ENCODE data around the gene PRDM4. TPM values are rescaled to one million over a fixed set of nuclear protein-coding genes. Genes with fewer than 3 reads are reported as not detected.

PRDM4 gene
- total and polyA plus RNA-seq, 2 donors = 10.5 to 12.8 TPM

DNA sequence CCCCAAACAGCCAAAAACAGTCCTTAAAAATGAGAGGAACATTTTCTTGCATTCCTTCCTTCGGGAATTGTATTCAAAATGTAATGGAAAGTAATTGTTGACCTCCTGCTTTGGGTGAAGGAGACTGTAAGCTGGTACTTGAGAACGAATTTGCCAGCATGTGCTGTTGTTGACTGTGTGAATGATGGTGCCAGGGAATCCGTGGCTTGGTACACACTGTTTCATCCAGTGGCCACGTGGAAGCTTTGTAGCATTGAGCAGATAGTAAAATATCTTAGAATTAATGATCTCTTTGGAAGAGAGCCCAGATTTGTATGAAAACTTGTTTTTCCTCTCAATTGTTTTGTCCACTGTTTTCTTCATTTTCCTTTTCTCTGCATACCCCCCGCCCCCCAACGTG is 15.2 kb upstream of the PRDM4 start:
- no peak overlapping the region for H3K4me3 ChIP-seq (ENCODE audit: low read length in 2 of 2)
- no peaks in the 10 kb centered on the region for H3K36me3 ChIP-seq (ENCODE audit: control insufficient read depth in 2 of 2, insufficient read depth in 2 of 2, low read length in 1 of 2)
- no peaks in the 10 kb centered on the region for H3K9me3 ChIP-seq (ENCODE audit: control insufficient read depth in 2 of 2, insufficient read depth in 1 of 2, low read length in 1 of 2)
- 60% methylated on average over 6 of the region's 6 CpGs for WGBS
- DNase-seq (ENCODE audit: low read depth in 6 of 9, low spot score in 9 of 9) = no peak
- H3K27me3 ChIP-seq (ENCODE audit: control insufficient read depth in 2 of 2, insufficient read depth in 1 of 2, low read length in 1 of 2) = peaks cover 31 to 72% of the 10 kb centered on the region in 2 donors
- H3K27ac ChIP-seq (ENCODE audit: low read depth in 1 of 2, low read length in 1 of 2) = no peak overlapping the region
- H3K4me1 ChIP-seq (ENCODE audit: control insufficient read depth in 2 of 2, insufficient read depth in 2 of 2, low read length in 2 of 2) = peaks cover 9 to 10% of the 10 kb centered on the region in 2 donors

DNA sequence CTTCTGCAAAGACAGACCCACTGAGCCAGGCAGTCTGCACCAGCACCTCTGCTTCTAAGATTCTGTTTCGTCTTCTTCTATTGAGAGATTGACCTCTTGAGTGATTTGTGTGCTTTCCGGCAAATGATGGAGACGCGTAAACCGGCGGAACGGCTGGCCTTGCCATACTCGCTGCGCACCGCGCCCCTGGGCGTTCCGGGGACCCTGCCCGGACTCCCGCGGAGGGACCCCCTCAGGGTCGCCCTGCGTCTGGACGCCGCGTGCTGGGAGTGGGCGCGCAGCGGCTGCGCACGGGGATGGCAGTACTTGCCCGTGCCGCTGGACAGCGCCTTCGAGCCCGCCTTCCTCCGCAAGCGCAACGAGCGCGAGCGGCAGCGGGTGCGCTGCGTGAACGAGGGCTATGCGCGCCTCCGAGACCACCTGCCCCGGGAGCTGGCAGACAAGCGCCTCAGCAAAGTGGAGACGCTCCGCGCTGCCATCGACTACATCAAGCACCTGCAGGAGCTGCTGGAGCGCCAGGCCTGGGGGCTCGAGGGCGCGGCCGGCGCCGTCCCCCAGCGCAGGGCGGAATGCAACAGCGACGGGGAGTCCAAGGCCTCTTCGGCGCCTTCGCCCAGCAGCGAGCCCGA is 14.3 kb upstream of the PRDM4 start:
- peaks cover 9 to 10% of the 10 kb centered on the region in 2 donors for H3K4me1 ChIP-seq (ENCODE audit: control insufficient read depth in 2 of 2, insufficient read depth in 2 of 2, low read length in 2 of 2)
- H3K9me3 ChIP-seq (ENCODE audit: control insufficient read depth in 2 of 2, insufficient read depth in 1 of 2, low read length in 1 of 2) = no peaks in the 10 kb centered on the region
- peak overlapping the region in 1 of 2 donors; percentile 26 for H3K4me3 ChIP-seq (ENCODE audit: low read length in 2 of 2)
- WGBS = 3% methylated on average over 66 of the region's 66 CpGs
- H3K36me3 ChIP-seq (ENCODE audit: control insufficient read depth in 2 of 2, insufficient read depth in 2 of 2, low read length in 1 of 2) = no peaks in the 10 kb centered on the region
- peak in 3 of 9 donors; percentile 32 to 56 (median 44) for DNase-seq (ENCODE audit: low read depth in 6 of 9, low spot score in 9 of 9)
- H3K27ac ChIP-seq (ENCODE audit: low read depth in 1 of 2, low read length in 1 of 2) = no peak overlapping the region
- peaks cover 31 to 72% of the 10 kb centered on the region in 2 donors for H3K27me3 ChIP-seq (ENCODE audit: control insufficient read depth in 2 of 2, insufficient read depth in 1 of 2, low read length in 1 of 2)

DNA sequence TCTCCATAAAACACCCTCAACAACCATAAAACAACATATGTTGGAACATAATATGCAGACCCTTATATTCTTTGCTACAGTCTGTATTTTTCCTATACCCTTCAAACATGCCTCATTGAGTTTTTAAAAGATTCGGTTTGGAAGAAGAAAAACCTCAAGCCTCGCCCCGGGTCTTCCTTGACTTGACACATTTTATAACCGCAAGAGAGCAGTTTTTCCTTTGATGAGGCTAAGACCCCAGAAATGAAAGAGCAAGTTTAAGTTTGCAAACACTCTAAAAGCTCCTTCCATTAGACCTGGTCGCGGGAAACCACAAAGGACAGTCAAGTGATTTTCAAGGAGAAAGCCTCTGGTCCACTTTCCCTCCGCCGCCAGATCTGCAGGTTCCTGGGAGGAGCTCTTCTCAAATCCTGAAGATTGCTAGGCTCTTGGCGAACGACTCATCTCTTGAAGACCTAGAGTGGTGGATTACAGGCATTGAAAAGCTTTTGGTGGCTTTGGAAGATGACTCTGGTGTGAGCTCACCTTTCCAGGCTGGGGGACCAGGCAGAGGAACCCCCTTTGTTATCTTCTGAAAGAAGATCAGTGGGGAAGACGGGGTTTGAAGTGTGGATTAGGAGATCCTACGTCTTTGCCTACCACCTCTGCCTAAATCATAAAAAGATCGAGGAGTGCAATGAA is 13.6 kb upstream of the PRDM4 start, which contains the start of gene ASCL4:
TSS of gene ASCL4 (plus strand) at position 356 of the 681 bp plus-strand sequence. CDS start 515 bp downstream, outside the sequence.
- peak within 1 kb of the TSS in 1 of 2 donors; percentile 26 for H3K4me3 ChIP-seq (ENCODE audit: low read length in 2 of 2)
- no peaks in the 10 kb centered on the region for H3K9me3 ChIP-seq (ENCODE audit: control insufficient read depth in 2 of 2, insufficient read depth in 1 of 2, low read length in 1 of 2)
- peaks cover 31 to 69% of the 10 kb centered on the region in 2 donors for H3K27me3 ChIP-seq (ENCODE audit: control insufficient read depth in 2 of 2, insufficient read depth in 1 of 2, low read length in 1 of 2)
- 17% methylated on average over 13 of the region's 13 CpGs for WGBS
- peaks cover 9 to 10% of the 10 kb centered on the region in 2 donors for H3K4me1 ChIP-seq (ENCODE audit: control insufficient read depth in 2 of 2, insufficient read depth in 2 of 2, low read length in 2 of 2)
- no peak within 1 kb of the TSS for H3K27ac ChIP-seq (ENCODE audit: low read depth in 1 of 2, low read length in 1 of 2)
- H3K36me3 ChIP-seq (ENCODE audit: control insufficient read depth in 2 of 2, insufficient read depth in 2 of 2, low read length in 1 of 2) = no peaks in the 10 kb centered on the region
- peak in 2 of 9 donors; percentile 31 to 69 for DNase-seq (ENCODE audit: low read depth in 6 of 9, low spot score in 9 of 9)

DNA sequence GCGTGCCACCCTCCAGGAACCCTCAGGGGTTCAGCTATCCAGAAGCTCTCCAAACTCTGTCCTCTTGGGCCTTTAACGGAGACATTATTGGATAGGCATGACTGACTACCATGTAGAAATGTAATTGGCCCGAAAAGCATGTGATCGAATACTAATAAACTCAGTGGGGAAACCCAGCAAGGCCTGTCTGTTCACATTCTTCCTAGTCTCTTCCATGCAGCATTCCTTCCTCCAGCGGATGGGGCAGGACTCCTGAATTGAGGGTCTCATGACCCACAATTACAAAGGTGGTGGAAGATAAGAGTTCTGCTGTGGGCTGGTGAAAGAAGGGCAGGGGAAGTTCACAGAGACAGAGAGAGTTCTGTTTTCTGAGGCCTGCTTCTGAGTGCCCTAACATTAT is 6.5 kb upstream of the PRDM4 start:
- Histone ChIP-seq H3K27me3 (ENCODE audit: control insufficient read depth in 2 of 2, insufficient read depth in 1 of 2, low read length in 1 of 2) (peaks cover 2 to 12% of the 10 kb centered on the region in 2 donors), H3K4me1 (ENCODE audit: control insufficient read depth in 2 of 2, insufficient read depth in 2 of 2, low read length in 2 of 2) (no peaks in the 10 kb centered on the region), H3K9me3 (ENCODE audit: control insufficient read depth in 2 of 2, insufficient read depth in 1 of 2, low read length in 1 of 2) (no peaks in the 10 kb centered on the region), H3K27ac (ENCODE audit: low read depth in 1 of 2, low read length in 1 of 2) (no peak overlapping the region), H3K4me3 (ENCODE audit: low read length in 2 of 2) (no peak overlapping the region), H3K36me3 (ENCODE audit: control insufficient read depth in 2 of 2, insufficient read depth in 2 of 2, low read length in 1 of 2) (no peaks in the 10 kb centered on the region)
- DNase-seq (ENCODE audit: low read depth in 6 of 9, low spot score in 9 of 9) = no peak
- 97% methylated on average over 5 of the region's 5 CpGs for WGBS

DNA sequence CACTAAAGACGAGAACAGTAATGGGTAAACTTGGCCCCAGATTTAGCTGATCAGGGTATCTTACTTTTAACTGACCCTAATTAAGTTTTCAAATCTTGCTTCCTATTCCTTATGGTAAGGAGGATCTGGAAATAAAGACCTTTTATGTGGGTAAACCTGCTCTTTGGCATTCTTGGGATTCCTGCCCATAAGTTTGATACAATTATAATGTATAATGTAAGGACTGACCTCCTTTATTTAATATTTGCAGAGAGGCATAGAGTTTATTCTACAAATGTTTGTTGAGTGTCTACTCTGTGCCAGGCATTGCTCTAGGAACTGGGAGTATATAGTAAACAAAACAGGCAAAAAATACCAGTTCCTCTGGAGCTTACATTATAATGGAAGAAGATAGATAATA is 4.4 kb upstream of the PRDM4 start:
- WGBS = 95% methylated on average over 1 of the region's 1 CpG
- Histone ChIP-seq H3K4me3 (ENCODE audit: low read length in 2 of 2) (no peak overlapping the region), H3K36me3 (ENCODE audit: control insufficient read depth in 2 of 2, insufficient read depth in 2 of 2, low read length in 1 of 2) (no peaks in the 10 kb centered on the region), H3K9me3 (ENCODE audit: control insufficient read depth in 2 of 2, insufficient read depth in 1 of 2, low read length in 1 of 2) (no peaks in the 10 kb centered on the region), H3K4me1 (ENCODE audit: control insufficient read depth in 2 of 2, insufficient read depth in 2 of 2, low read length in 2 of 2) (peaks cover 2 to 7% of the 10 kb centered on the region in 2 donors), H3K27ac (ENCODE audit: low read depth in 1 of 2, low read length in 1 of 2) (no peak overlapping the region), H3K27me3 (ENCODE audit: control insufficient read depth in 2 of 2, insufficient read depth in 1 of 2, low read length in 1 of 2) (peaks cover 2 to 16% of the 10 kb centered on the region in 2 donors)
- no peak for DNase-seq (ENCODE audit: low read depth in 6 of 9, low spot score in 9 of 9)

DNA sequence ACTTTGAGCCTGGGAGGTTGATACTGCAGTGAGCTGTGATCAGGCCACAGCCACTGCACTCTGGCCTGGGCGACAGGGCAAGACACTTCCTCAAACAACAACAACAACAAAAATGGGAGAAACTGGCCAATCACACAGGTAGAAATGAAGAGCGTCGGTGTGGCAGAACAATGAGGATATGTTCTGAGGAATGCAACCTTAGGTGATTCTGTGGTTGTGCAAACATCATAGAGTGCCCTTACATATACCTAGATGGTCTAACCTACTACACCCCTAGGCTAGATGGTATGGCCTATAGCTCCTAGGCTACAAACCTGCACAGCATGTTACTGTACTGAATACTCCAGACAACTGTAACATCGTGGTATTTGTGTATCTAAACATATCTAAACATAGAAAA is 3.7 kb upstream of the PRDM4 start:
- Histone ChIP-seq H3K4me3 (ENCODE audit: low read length in 2 of 2) (no peak overlapping the region), H3K27ac (ENCODE audit: low read depth in 1 of 2, low read length in 1 of 2) (no peak overlapping the region), H3K36me3 (ENCODE audit: control insufficient read depth in 2 of 2, insufficient read depth in 2 of 2, low read length in 1 of 2) (no peaks in the 10 kb centered on the region), H3K9me3 (ENCODE audit: control insufficient read depth in 2 of 2, insufficient read depth in 1 of 2, low read length in 1 of 2) (no peaks in the 10 kb centered on the region), H3K27me3 (ENCODE audit: control insufficient read depth in 2 of 2, insufficient read depth in 1 of 2, low read length in 1 of 2) (peaks cover 2 to 16% of the 10 kb centered on the region in 2 donors), H3K4me1 (ENCODE audit: control insufficient read depth in 2 of 2, insufficient read depth in 2 of 2, low read length in 2 of 2) (peaks cover 6 to 13% of the 10 kb centered on the region in 2 donors)
- WGBS = 89% methylated on average over 4 of the region's 4 CpGs
- no peak for DNase-seq (ENCODE audit: low read depth in 6 of 9, low spot score in 9 of 9)

DNA sequence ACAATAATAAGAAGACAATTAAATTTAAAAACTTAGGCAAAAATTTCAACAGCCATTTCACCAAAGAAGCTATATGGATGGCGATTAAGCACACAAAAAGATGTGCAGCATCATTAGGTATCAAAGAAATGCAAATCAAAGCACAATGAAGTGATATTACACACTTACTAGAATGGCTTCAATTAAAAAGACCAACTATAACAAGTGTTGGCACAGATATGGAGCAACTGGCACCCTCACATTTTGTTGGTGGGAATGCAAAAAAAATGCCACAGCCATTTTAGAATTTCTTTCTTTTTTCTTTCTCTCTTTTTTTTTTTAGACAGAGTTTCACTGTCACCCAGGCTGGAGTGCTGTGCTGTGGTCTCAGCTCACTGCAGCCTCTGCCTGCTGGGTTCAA is 1.9 kb upstream of the PRDM4 start:
- H3K27me3 ChIP-seq (ENCODE audit: control insufficient read depth in 2 of 2, insufficient read depth in 1 of 2, low read length in 1 of 2) = peaks cover 0 to 12% of the 10 kb centered on the region in 2 donors
- H3K9me3 ChIP-seq (ENCODE audit: control insufficient read depth in 2 of 2, insufficient read depth in 1 of 2, low read length in 1 of 2) = no peaks in the 10 kb centered on the region
- H3K4me3 ChIP-seq (ENCODE audit: low read length in 2 of 2) = no peak overlapping the region
- H3K4me1 ChIP-seq (ENCODE audit: control insufficient read depth in 2 of 2, insufficient read depth in 2 of 2, low read length in 2 of 2) = peaks cover 13 to 14% of the 10 kb centered on the region in 2 donors
- 94% methylated on average over 1 of the region's 1 CpG for WGBS
- DNase-seq (ENCODE audit: low read depth in 6 of 9, low spot score in 9 of 9) = no peak
- no peak overlapping the region for H3K27ac ChIP-seq (ENCODE audit: low read depth in 1 of 2, low read length in 1 of 2)
- no peaks in the 10 kb centered on the region for H3K36me3 ChIP-seq (ENCODE audit: control insufficient read depth in 2 of 2, insufficient read depth in 2 of 2, low read length in 1 of 2)

DNA sequence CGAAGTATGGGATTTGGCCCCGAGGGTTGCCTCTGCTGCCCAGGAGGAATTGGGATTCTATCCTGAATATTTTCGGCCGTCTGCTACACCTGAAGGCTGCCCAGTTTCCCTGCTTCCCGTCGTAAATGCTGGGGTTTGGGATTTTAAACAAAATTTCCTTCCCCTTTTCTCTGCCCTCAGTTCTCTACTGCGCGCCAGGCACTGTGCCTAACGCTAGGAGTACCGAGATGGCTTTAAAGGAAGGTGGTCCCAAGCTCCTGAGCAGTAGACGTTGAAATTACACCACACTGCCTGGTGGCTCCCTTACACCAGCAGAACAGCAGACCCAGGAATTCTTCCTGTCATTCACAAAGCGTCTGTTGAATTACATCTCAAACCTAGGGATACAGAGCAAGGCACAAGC is 566 bp upstream of the PRDM4 start:
- no peak for DNase-seq (ENCODE audit: low read depth in 6 of 9, low spot score in 9 of 9)
- WGBS = 5% methylated on average over 12 of the region's 12 CpGs
- H3K27ac ChIP-seq (ENCODE audit: low read depth in 1 of 2, low read length in 1 of 2) = no peak overlapping the region

DNA sequence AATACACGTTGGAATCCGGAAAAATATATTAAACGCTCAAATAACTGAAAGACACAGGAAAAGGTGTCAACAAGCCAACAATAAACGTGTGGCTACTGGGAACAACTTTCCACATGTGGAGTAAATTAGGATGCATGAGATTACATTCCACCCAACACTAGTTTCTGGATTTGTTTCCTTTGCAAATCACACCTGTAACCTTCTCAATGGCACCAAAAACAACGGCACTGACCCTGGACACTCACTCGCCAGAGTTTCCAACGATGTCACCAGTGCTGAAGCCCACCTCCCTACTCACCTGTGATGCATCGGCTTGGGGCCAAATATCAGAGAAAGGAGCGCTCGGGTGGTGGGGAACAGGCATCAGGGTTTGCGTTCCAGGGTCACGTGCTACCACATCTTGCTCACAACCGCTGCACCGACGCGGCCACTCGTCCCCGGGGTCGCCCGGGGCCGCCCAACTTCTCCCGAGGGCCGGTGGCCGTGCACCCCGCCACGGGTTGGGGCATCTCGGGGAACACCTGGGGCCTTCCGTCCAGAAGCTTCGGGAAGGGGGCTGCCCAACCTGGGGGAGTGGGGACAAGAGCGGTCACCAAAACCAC is 629 bp downstream of the PRDM4 start:
- H3K27ac ChIP-seq (ENCODE audit: low read depth in 1 of 2, low read length in 1 of 2) = peak overlapping the region in 1 of 2 donors; percentile 53

More for the DNA sequence above, 566 bp upstream of the PRDM4 start:
- Histone ChIP-seq H3K9me3 (ENCODE audit: control insufficient read depth in 2 of 2, insufficient read depth in 1 of 2, low read length in 1 of 2) (no peaks in the 10 kb centered on the region), H3K4me1 (ENCODE audit: control insufficient read depth in 2 of 2, insufficient read depth in 2 of 2, low read length in 2 of 2) (peaks cover 13 to 14% of the 10 kb centered on the region in 2 donors), H3K27me3 (ENCODE audit: control insufficient read depth in 2 of 2, insufficient read depth in 1 of 2, low read length in 1 of 2) (peaks cover 0 to 12% of the 10 kb centered on the region in 2 donors), H3K4me3 (ENCODE audit: low read length in 2 of 2) (peak overlapping the region; percentile 58 to 94), H3K36me3 (ENCODE audit: control insufficient read depth in 2 of 2, insufficient read depth in 2 of 2, low read length in 1 of 2) (peaks cover 3 to 6% of the 10 kb centered on the region in 2 donors)

More for the DNA sequence above, 629 bp downstream of the PRDM4 start:
- H3K27me3 ChIP-seq (ENCODE audit: control insufficient read depth in 2 of 2, insufficient read depth in 1 of 2, low read length in 1 of 2) = peaks cover 0 to 9% of the 10 kb centered on the region in 2 donors
- peak overlapping the region; percentile 77 to 94 for H3K4me3 ChIP-seq (ENCODE audit: low read length in 2 of 2)
- H3K4me1 ChIP-seq (ENCODE audit: control insufficient read depth in 2 of 2, insufficient read depth in 2 of 2, low read length in 2 of 2) = peaks cover 13 to 14% of the 10 kb centered on the region in 2 donors
- peaks cover 10 to 15% of the 10 kb centered on the region in 2 donors for H3K36me3 ChIP-seq (ENCODE audit: control insufficient read depth in 2 of 2, insufficient read depth in 2 of 2, low read length in 1 of 2)
- WGBS = 5% methylated on average over 30 of the region's 30 CpGs
- no peaks in the 10 kb centered on the region for H3K9me3 ChIP-seq (ENCODE audit: control insufficient read depth in 2 of 2, insufficient read depth in 1 of 2, low read length in 1 of 2)
- peak in 2 of 9 donors; percentile 31 to 53 for DNase-seq (ENCODE audit: low read depth in 6 of 9, low spot score in 9 of 9)
